Rectal smooth muscle tissue (tissue), 1 donor: ENCODE measurements around the gene UCKL1.

ENCODE experiments used
- H3K27ac ChIP-seq: one replicate; pipeline ENCODE4 v1.7.0; 2013; ENCODE audit warnings: low read depth, low read length, inconsistent platforms
- H3K27me3 ChIP-seq: one replicate; pipeline ENCODE4 v1.7.0; 2013; ENCODE audit warnings: low read length; ENCODE audit not compliant: control insufficient read depth, insufficient read depth
- H3K36me3 ChIP-seq: one replicate; pipeline ENCODE4 v1.7.0; 2013; ENCODE audit warnings: low read length; ENCODE audit not compliant: control insufficient read depth, insufficient read depth
- H3K4me1 ChIP-seq: one replicate; pipeline ENCODE4 v1.7.0; 2013; ENCODE audit warnings: low read length; ENCODE audit not compliant: control insufficient read depth, insufficient read depth
- H3K4me3 ChIP-seq: one replicate; pipeline ENCODE4 v1.7.0; 2013; ENCODE audit warnings: low read length
- H3K9ac ChIP-seq: one replicate; pipeline ENCODE4 v1.7.0; 2013; ENCODE audit warnings: low read length

UCKL1 gene

GRCh38 chr20:63952210-63952535 is 4.0 kb downstream of the UCKL1 start:
- H3K4me3 ChIP-seq: no peak overlapping the region
- peak overlapping the region; percentile 89 for H3K27ac ChIP-seq
- no peak overlapping the region for H3K9ac ChIP-seq
- H3K36me3 ChIP-seq: no peaks in the 10 kb centered on the region
- H3K27me3 ChIP-seq: no peaks in the 10 kb centered on the region
- H3K4me1 ChIP-seq: peaks cover 50% of the 10 kb centered on the region

GRCh38 chr20:63951398-63952209 is 4.6 kb downstream of the UCKL1 start:
- Histone ChIP-seq H3K4me1 (peaks cover 50% of the 10 kb centered on the region), H3K27ac (peak overlapping the region; percentile 89), H3K27me3 (no peaks in the 10 kb centered on the region), H3K4me3 (no peak overlapping the region), H3K36me3 (no peaks in the 10 kb centered on the region), H3K9ac (no peak overlapping the region)

GRCh38 chr20:63950701-63951397 is 5.4 kb downstream of the UCKL1 start:
- no peaks in the 10 kb centered on the region for H3K27me3 ChIP-seq
- no peak overlapping the region for H3K9ac ChIP-seq
- H3K36me3 ChIP-seq: peaks cover 2% of the 10 kb centered on the region
- H3K4me3 ChIP-seq: no peak overlapping the region
- peaks cover 50% of the 10 kb centered on the region for H3K4me1 ChIP-seq
- peak overlapping the region; percentile 89 for H3K27ac ChIP-seq

- no peak overlapping the region for H3K9ac ChIP-seq
- H3K27ac ChIP-seq: peak overlapping the region; percentile 89
- peaks cover 18% of the 10 kb centered on the region for H3K36me3 ChIP-seq
- H3K4me3 ChIP-seq: peak overlapping the region; percentile 10
- H3K4me1 ChIP-seq: peaks cover 36% of the 10 kb centered on the region
- no peaks in the 10 kb centered on the region for H3K27me3 ChIP-seq
Measured at GRCh38 chr20:63947638-63948456, 8.4 kb downstream of the UCKL1 start.

GRCh38 chr20:63946986-63947637 is 9.1 kb downstream of the UCKL1 start:
- Histone ChIP-seq H3K27ac (peak overlapping the region; percentile 89), H3K27me3 (no peaks in the 10 kb centered on the region), H3K4me1 (peaks cover 31% of the 10 kb centered on the region), H3K36me3 (peaks cover 21% of the 10 kb centered on the region), H3K4me3 (no peak overlapping the region), H3K9ac (no peak overlapping the region)

- no peaks in the 10 kb centered on the region for H3K27me3 ChIP-seq
- H3K36me3 ChIP-seq: peaks cover 22% of the 10 kb centered on the region
- H3K9ac ChIP-seq: no peak overlapping the region
- H3K27ac ChIP-seq: no peak overlapping the region
- H3K4me3 ChIP-seq: no peak overlapping the region
- H3K4me1 ChIP-seq: peaks cover 24% of the 10 kb centered on the region
Measured at GRCh38 chr20:63945921-63946920, 10.0 kb downstream of the UCKL1 start.

GRCh38 chr20:63945031-63945658 is 11.1 kb downstream of the UCKL1 start:
- H3K27ac ChIP-seq: no peak overlapping the region
- peaks cover 29% of the 10 kb centered on the region for H3K36me3 ChIP-seq
- no peak overlapping the region for H3K9ac ChIP-seq
- H3K27me3 ChIP-seq: no peaks in the 10 kb centered on the region
- H3K4me1 ChIP-seq: peaks cover 14% of the 10 kb centered on the region
- H3K4me3 ChIP-seq: no peak overlapping the region

GRCh38 chr20:63944078-63944941 is 11.9 kb downstream of the UCKL1 start:
- Histone ChIP-seq H3K27me3 (no peaks in the 10 kb centered on the region), H3K4me3 (no peak overlapping the region), H3K4me1 (peaks cover 6% of the 10 kb centered on the region), H3K9ac (no peak overlapping the region), H3K27ac (no peak overlapping the region), H3K36me3 (peaks cover 31% of the 10 kb centered on the region)

GRCh38 chr20:63943808-63944077 is 12.5 kb downstream of the UCKL1 start:
- no peak overlapping the region for H3K9ac ChIP-seq
- no peaks in the 10 kb centered on the region for H3K27me3 ChIP-seq
- no peak overlapping the region for H3K4me3 ChIP-seq
- peaks cover 2% of the 10 kb centered on the region for H3K4me1 ChIP-seq
- no peak overlapping the region for H3K27ac ChIP-seq
- peaks cover 32% of the 10 kb centered on the region for H3K36me3 ChIP-seq

- Histone ChIP-seq H3K36me3 (peaks cover 33% of the 10 kb centered on the region), H3K9ac (no peak overlapping the region), H3K4me1 (no peaks in the 10 kb centered on the region)
Measured at GRCh38 chr20:63942969-63943807, 13.0 kb downstream of the UCKL1 start.

More at GRCh38 chr20:63942969-63943807, 13.0 kb downstream of the UCKL1 start:
- H3K27ac ChIP-seq: no peak overlapping the region
- H3K4me3 ChIP-seq: no peak overlapping the region
- H3K27me3 ChIP-seq: no peaks in the 10 kb centered on the region
